Neural cell (in vitro differentiated cells): ENCODE results near the gene STX8.

Experiments used
- CTCF ChIP-seq: fragments of 450-650 bp; IDR thresholded peaks from 2 replicates; pipeline ENCODE4 v1.5.1; 2014; ENCODE audit warnings: antibody characterized with exemption, mild to moderate bottlenecking, moderate library complexity; ENCODE audit not compliant: poor library complexity, severe bottlenecking
- EP300 ChIP-seq: fragments of 450-650 bp; conservative IDR thresholded peaks from 2 replicates; pipeline ENCODE4 v1.6.1; 2014; ENCODE audit warnings: antibody characterized with exemption, mild to moderate bottlenecking, moderate library complexity; ENCODE audit not compliant: poor library complexity, severe bottlenecking
- MXI1 ChIP-seq: fragments of 450-650 bp; conservative IDR thresholded peaks from 2 replicates; pipeline ENCODE4 v1.6.1; 2014; ENCODE audit warnings: antibody characterized with exemption, mild to moderate bottlenecking; ENCODE audit not compliant: poor library complexity, severe bottlenecking
- POLR2AphosphoS5 ChIP-seq: IDR thresholded peaks from 2 replicates; pipeline ENCODE4 v1.6.1; 2012
- RAD21 ChIP-seq: fragments of 450-650 bp; conservative IDR thresholded peaks from 2 replicates; pipeline ENCODE4 v1.6.1; 2014; ENCODE audit warnings: antibody characterized with exemption, mild to moderate bottlenecking, moderate library complexity

GRCh38 chr17:9235346-9235745, 340.3 kb downstream of the STX8 start:
- no peak for TF ChIP-seq EP300
- TF ChIP-seq RAD21, result no peak
- TF ChIP-seq POLR2AphosphoS5, result no peak
- TF ChIP-seq CTCF, result no peak
- TF ChIP-seq MXI1, result no peak
